ENCODE results near the gene SYDE2. TPM values are rescaled to one million over a fixed set of nuclear protein-coding genes. Genes with fewer than 3 reads are reported as not detected.

SYDE2 gene
- polyA plus RNA-seq, 1 of the 3 experiments (the other 2 are of a cell fraction), result not detected

- Histone ChIP-seq H3K79me2 (ENCODE audit: insufficient read depth) (no peaks in the 10 kb centered on the region), H3K27me3 (ENCODE audit: insufficient read depth) (0 out of 2 replicates have a peak, but pooled peaks cover 10% of the 10 kb centered on the region), H3K9me2 (no peaks in the 10 kb centered on the region), H3K27ac (ENCODE audit: low read depth in 2 of 2, low read length in 1 of 2) (no peak overlapping the region), H3K4me3 (ENCODE audit: low read depth in 2 of 2, low read length in 1 of 2) (no peak overlapping the region), H3K36me3 (replicated peaks in 1 of 2; ENCODE audit: control insufficient read depth in 1 of 2, insufficient read depth in 2 of 2, low read length in 1 of 2) (no peaks in the 10 kb centered on the region), H3K4me1 (ENCODE audit: control insufficient read depth in 1 of 2, insufficient read depth in 2 of 2, low read depth in 1 of 2, low read length in 1 of 2) (no peaks in the 10 kb centered on the region), H3K4me2 (no peak overlapping the region), H3K9me3 (no peaks in the 10 kb centered on the region), H4K20me1 (ENCODE audit: insufficient read depth) (no peaks in the 10 kb centered on the region), H2AFZ (ENCODE audit: low read depth) (no peak overlapping the region), H3F3A (replicated peaks; ENCODE audit: insufficient read depth) (no peaks in the 10 kb centered on the region), H3K9ac (no peak overlapping the region)
- no peak for DNase-seq
- TF ChIP-seq NFIC (IDR thresholded peaks at IDR 0.05; ENCODE audit: borderline replicate concordance), result no peak
- no peak for TF ChIP-seq SMC3 (IDR thresholded peaks at IDR 0.05; ENCODE audit: low read depth, low read length)
- TF ChIP-seq PBX3 (IDR thresholded peaks at IDR 0.05), result no peak
- no peak for TF ChIP-seq SIN3A (IDR thresholded peaks at IDR 0.05; ENCODE audit: borderline replicate concordance, low read depth, low read length)
- no peak for TF ChIP-seq JUND (IDR thresholded peaks at IDR 0.05)
- no peak for TF ChIP-seq USF1 (IDR thresholded peaks at IDR 0.05; ENCODE audit: borderline replicate concordance, low read depth)
- no peak for TF ChIP-seq NRF1 (IDR thresholded peaks at IDR 0.05; ENCODE audit: low read depth, low read length)
- no peak for TF ChIP-seq POLR2AphosphoS5 (IDR thresholded peaks at IDR 0.05; ENCODE audit: low read depth, low read length)
- no peak for TF ChIP-seq RCOR1 (IDR thresholded peaks at IDR 0.05; ENCODE audit: low read length)
- no peak for TF ChIP-seq YY1 (IDR thresholded peaks at IDR 0.05; ENCODE audit: low read depth)
- no peak for TF ChIP-seq EZH2phosphoT487 (IDR thresholded peaks at IDR 0.05; ENCODE audit: borderline replicate concordance, low read depth)
- TF ChIP-seq GATA2 (CRISPR knock-in tag; IDR thresholded peaks at IDR 0.05), result no peak
- no peak for TF ChIP-seq MXI1 (IDR thresholded peaks at IDR 0.05; ENCODE audit: low read depth, low read length)
- no peak for TF ChIP-seq EP300 (IDR thresholded peaks at IDR 0.05; ENCODE audit: borderline replicate concordance in 1 of 2, low read depth in 1 of 2, low read length in 1 of 2)
- ChIA-PET CTCF (no interaction called here), POLR2A (no interaction called here)
- WGBS (ENCODE audit: low lambda C conversion rate), result 3% methylated on average over 4 of the region's 4 CpGs
Measured at GRCh38 chr1:85172684-85173337, 28.0 kb downstream of the SYDE2 start.

- H3K27ac ChIP-seq (ENCODE audit: low read depth in 2 of 2, low read length in 1 of 2), result no peak overlapping the region
- H4K20me1 ChIP-seq (ENCODE audit: insufficient read depth), result no peaks in the 10 kb centered on the region
- CTCF ChIA-PET, result no interaction called here
Measured at GRCh38 chr1:85171721-85172120, 29.1 kb downstream of the SYDE2 start.

More at GRCh38 chr1:85171721-85172120, 29.1 kb downstream of the SYDE2 start:
- Histone ChIP-seq H3K4me3 (ENCODE audit: low read depth in 2 of 2, low read length in 1 of 2) (no peak overlapping the region), H3K9me3 (no peaks in the 10 kb centered on the region), H3K9ac (no peak overlapping the region), H3K36me3 (replicated peaks in 1 of 2; ENCODE audit: control insufficient read depth in 1 of 2, insufficient read depth in 2 of 2, low read length in 1 of 2) (no peaks in the 10 kb centered on the region), H3K9me2 (no peaks in the 10 kb centered on the region), H3K27me3 (ENCODE audit: insufficient read depth) (0 out of 2 replicates have a peak, but pooled peaks cover 10% of the 10 kb centered on the region), H3F3A (replicated peaks; ENCODE audit: insufficient read depth) (no peaks in the 10 kb centered on the region), H3K4me2 (no peak overlapping the region), H2AFZ (ENCODE audit: low read depth) (no peak overlapping the region), H3K79me2 (ENCODE audit: insufficient read depth) (no peaks in the 10 kb centered on the region), H3K4me1 (ENCODE audit: control insufficient read depth in 1 of 2, insufficient read depth in 2 of 2, low read depth in 1 of 2, low read length in 1 of 2) (no peaks in the 10 kb centered on the region)
- WGBS (ENCODE audit: low lambda C conversion rate), result 10% methylated on average over 1 of the region's 1 CpG
- TF ChIP-seq RFX5 (IDR thresholded peaks at IDR 0.05; ENCODE audit: low read length) (no peak), CTCF (IDR thresholded peaks at IDR 0.05) (no peak), REST (IDR thresholded peaks at IDR 0.05; ENCODE audit: low read depth, low read length) (no peak), FOSL2 (IDR thresholded peaks at IDR 0.05; ENCODE audit: borderline replicate concordance, low read depth) (no peak), SMC3 (IDR thresholded peaks at IDR 0.05; ENCODE audit: low read depth, low read length) (no peak), SIN3A (IDR thresholded peaks at IDR 0.05; ENCODE audit: borderline replicate concordance, low read depth, low read length) (no peak), GABPA (IDR thresholded peaks at IDR 0.05; ENCODE audit: low read depth) (no peak), USF1 (IDR thresholded peaks at IDR 0.05; ENCODE audit: borderline replicate concordance, low read depth) (no peak), RCOR1 (IDR thresholded peaks at IDR 0.05; ENCODE audit: low read length) (no peak), MXI1 (IDR thresholded peaks at IDR 0.05; ENCODE audit: low read depth, low read length) (no peak), POLR2AphosphoS5 (IDR thresholded peaks at IDR 0.05; ENCODE audit: low read depth, low read length) (no peak)
- POLR2A ChIA-PET, result no interaction called here
- DNase-seq, result no peak
